H1 (cell line): ENCODE results near the gene AXIN2. TPM values are rescaled to one million over a fixed set of nuclear protein-coding genes. Genes with fewer than 3 reads are reported as not detected.

Experiments used
- NRF1 ChIP-seq: IDR thresholded peaks from 2 replicates; pipeline ENCODE4 v1.6.1; 2011; ENCODE audit warnings: mild to moderate bottlenecking, low read depth, low read length, improper control_type of control experiment
- TEAD4 ChIP-seq: IDR thresholded peaks from 2 replicates; pipeline ENCODE4 v1.6.1; 2012; ENCODE audit warnings: low read depth, low read length, inconsistent platforms, mixed read lengths
- polyA plus RNA-seq, 7 experiments: library from polyadenylated mRNA; depleted of rRNA in 3 of 7; stranded (reverse) in 5 of 7; unstranded in 2 of 7; fragments of >200 nt in 5 of 7; fragments of 200-250 nt in 2 of 7; gene quantifications; 1 replicate in 5 of 7; 2 replicates in 1 of 7; 4 replicates in 1 of 7; pipeline versions ENCODE4 v1.2.1 to v1.2.3, GENCODE V29; 2011 to 2013; ENCODE audit warnings: missing spikeins in 2 of 7, mixed read lengths in 2 of 7
- total RNA-seq: library from RNA; stranded (reverse); fragmentation: NEBNext Ultra II Directional; extraction: Animal tissue kit (Norgen Biotek cat#: 25700); gene quantifications from 2 replicates; pipeline ENCODE4 v1.2.1, GENCODE V29; 2021

AXIN2 gene
- total and polyA plus RNA-seq, 2 of the 8 experiments (the other 6 are each of a cell fraction or from before 2014, with no cell fraction given), result 17.7 to 33.4 TPM

DNA sequence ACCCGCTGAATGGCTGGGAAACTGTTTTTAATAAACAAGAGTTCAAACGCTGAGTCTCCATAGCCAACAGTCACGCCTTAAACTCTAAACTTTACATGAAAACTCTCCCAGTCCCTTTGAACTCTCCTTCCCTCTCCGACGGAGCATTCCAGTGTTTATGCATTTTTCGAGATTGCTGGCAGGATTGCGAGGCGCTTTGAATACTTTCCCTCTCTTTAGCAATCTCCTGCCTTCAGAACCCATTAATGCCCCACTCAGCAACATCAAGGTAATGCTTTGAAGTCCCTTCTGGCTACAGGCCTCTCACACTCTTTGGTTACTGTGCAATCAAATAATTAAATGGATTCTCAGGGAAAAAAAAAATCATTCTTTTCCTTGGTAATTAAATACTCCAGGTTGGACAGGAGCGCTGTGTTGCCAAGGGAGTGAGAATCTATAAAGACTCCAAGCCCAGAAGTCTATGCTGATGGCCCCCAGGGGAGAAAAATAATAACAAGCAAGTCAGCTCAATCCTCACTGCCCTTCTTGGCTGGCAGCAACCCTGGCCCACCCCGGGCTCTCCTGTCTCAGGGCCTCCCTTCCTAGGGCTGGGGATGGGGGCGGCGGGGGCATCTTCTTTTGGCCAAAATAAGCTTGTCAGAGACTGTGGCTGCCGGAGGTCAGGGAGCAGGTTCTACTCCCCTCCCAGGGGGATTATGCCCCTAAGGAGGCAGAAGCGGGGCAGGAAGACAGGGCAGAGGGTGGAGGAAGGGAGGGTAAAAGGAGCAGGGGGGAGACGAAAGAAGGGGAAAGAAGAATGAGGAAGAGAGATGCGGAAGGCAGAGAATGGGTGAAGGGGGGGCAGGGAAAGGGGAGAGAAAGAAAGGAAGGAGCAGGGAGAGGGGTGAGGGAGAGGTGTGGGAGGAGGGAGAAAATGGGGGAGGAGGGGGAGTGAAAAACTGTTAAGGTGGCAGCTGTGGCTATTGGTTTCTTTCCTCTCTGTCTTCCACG is 45.2 kb downstream of the AXIN2 start (continued):
- TF ChIP-seq TEAD4 (no peak), NRF1 (no peak)
